HL-60 (cell line): ENCODE results near the gene PLOD1.
"Not testable (repeated sequence)": the region's sequence is repeated elsewhere in the genome, so short reads cannot be mapped to it uniquely, and the experiment has no call there.

ENCODE experiments used
- CTCF ChIP-seq: IDR thresholded peaks from one replicate; pipeline ENCODE4 v1.5.1; 2011; ENCODE audit warnings: low read length, control low read depth, inconsistent platforms; ENCODE audit not compliant: insufficient read depth
- GABPA ChIP-seq: IDR thresholded peaks from 2 replicates; pipeline ENCODE4 v1.6.1; 2012; ENCODE audit warnings: low read depth
- POLR2AphosphoS5 ChIP-seq: IDR thresholded peaks from 2 replicates; pipeline ENCODE4 v1.6.1; 2012; ENCODE audit warnings: low read depth
- REST ChIP-seq: IDR thresholded peaks from 2 replicates; pipeline ENCODE4 v1.6.1; 2012; ENCODE audit warnings: low read depth; ENCODE audit not compliant: insufficient replicate concordance
- SPI1 ChIP-seq: IDR thresholded peaks from 2 replicates; pipeline ENCODE4 v1.6.1; 2012; ENCODE audit warnings: low read depth, mild to moderate bottlenecking, borderline replicate concordance

- TF ChIP-seq CTCF, REST, POLR2AphosphoS5, SPI1, GABPA: not testable (repeated sequence)
These were observed 1.2 kb downstream of the PLOD1 start for GRCh38 chr1:11935733-11936132.
